ENCODE measurements around the gene CD59. TPM values are rescaled to one million over a fixed set of nuclear protein-coding genes. Genes with fewer than 3 reads are reported as not detected.

The CD59 gene
- total and polyA plus RNA-seq, 2 donors (not counting 3 experiments of a cell fraction or from before 2014, with no cell fraction given), result 992 to 1,084 TPM

GRCh38 chr11:33658195-33658900 lies 77.9 kb downstream of the CD59 start:
- BruUV-seq (replicated peaks), result no TSS peak
- Histone ChIP-seq H3K79me2 (ENCODE audit: control insufficient read depth, insufficient read depth, low read length) (no peaks in the 10 kb centered on the region), H3K27ac (ENCODE audit: insufficient read depth, low read depth, low read length) (no peak overlapping the region), H3K9ac (replicated peaks; ENCODE audit: extremely low read depth, insufficient read depth, low read length) (no peak overlapping the region), H3K4me2 (ENCODE audit: insufficient read depth, low read length) (no peak overlapping the region), H3K9me3 (replicated peaks; ENCODE audit: control insufficient read depth, insufficient read depth, low read length) (no peaks in the 10 kb centered on the region), H3K27me3 (ENCODE audit: control insufficient read depth in 2 of 2, insufficient read depth in 2 of 2, low read length in 2 of 2) (no peaks in the 10 kb centered on the region), H4K20me1 (replicated peaks; ENCODE audit: control insufficient read depth, extremely low read depth, insufficient read depth, low read length) (no peaks in the 10 kb centered on the region), H3K4me3 (replicated peaks in 1 of 3; ENCODE audit: insufficient read depth in 1 of 3, low read depth in 1 of 3, low read length in 3 of 3) (no peak overlapping the region), H2AFZ (ENCODE audit: low read depth, low read length) (no peak overlapping the region), H3K9me1 (replicated peaks; ENCODE audit: control insufficient read depth, extremely low read depth, insufficient read depth, low read length) (no peaks in the 10 kb centered on the region), H3K4me1 (ENCODE audit: control insufficient read depth, extremely low read depth, insufficient read depth, low read length) (no peaks in the 10 kb centered on the region), H3K36me3 (ENCODE audit: control insufficient read depth in 2 of 2, extremely low read depth in 1 of 2, insufficient read depth in 2 of 2, low read length in 2 of 2) (no peaks in the 10 kb centered on the region)
- no peak for FAIRE-seq
- dilution Hi-C loops (cut with MboI; ENCODE audit: extremely low pct_ligation_motif_present, low sequenced_read_pairs), result no loop called here
- ChIA-PET POLR2A (no interaction called here), CTCF (interaction anchor here (1.4 to 1.6 kb wide), 2 partner anchors 12 to 84 kb away, joined by 3 to 4 read pairs; no protein-coding TSS in a partner anchor)
- intact Hi-C loops (cut with micrococcal nuclease), result no loop called here
- no peak for TF ChIP-seq MAX (IDR thresholded peaks at IDR 0.05; ENCODE audit: insufficient read depth, insufficient read length)
- no peak for DNase-seq (ENCODE audit: low read depth, low spot score)

GRCh38 chr11:33657757-33658156 lies 78.5 kb downstream of the CD59 start:
- TF ChIP-seq MAX (IDR thresholded peaks at IDR 0.05; ENCODE audit: insufficient read depth, insufficient read length), result no peak
- TF ChIP-seq POLR2A (IDR thresholded peaks at IDR 0.05; ENCODE audit: low read depth, low read length), result no peak
- no peak for TF ChIP-seq MYC (IDR thresholded peaks at IDR 0.05; ENCODE audit: low read depth, low read length)
- no peak for TF ChIP-seq GATA2 (IDR thresholded peaks at IDR 0.05; ENCODE audit: insufficient read depth, insufficient read length, low read depth, low read length)
- TF ChIP-seq JUN (IDR thresholded peaks at IDR 0.05; ENCODE audit: borderline replicate concordance, insufficient read depth, insufficient read length, low read depth), result no peak
- TF ChIP-seq EZH2 (IDR thresholded peaks at IDR 0.05; ENCODE audit: borderline replicate concordance, low read depth, low read length, severe bottlenecking), result no peak
- TF ChIP-seq POLR2AphosphoS5 (IDR thresholded peaks at IDR 0.05; ENCODE audit: insufficient read depth, low read depth, low read length), result no peak
- no peak for TF ChIP-seq CTCF (IDR thresholded peaks at IDR 0.05; ENCODE audit: extremely low read depth in 1 of 2, insufficient read depth in 1 of 2, low read depth in 1 of 2, low read length in 2 of 2)
- TF ChIP-seq FOS (IDR thresholded peaks at IDR 0.05; ENCODE audit: borderline replicate concordance, insufficient read depth, low read length), result no peak
- H3K36me3 ChIP-seq (ENCODE audit: control insufficient read depth in 2 of 2, extremely low read depth in 1 of 2, insufficient read depth in 2 of 2, low read length in 2 of 2), result no peaks in the 10 kb centered on the region
- H3K9me1 ChIP-seq (replicated peaks; ENCODE audit: control insufficient read depth, extremely low read depth, insufficient read depth, low read length), result no peaks in the 10 kb centered on the region
- H3K9ac ChIP-seq (replicated peaks; ENCODE audit: extremely low read depth, insufficient read depth, low read length), result no peak overlapping the region
- no peak overlapping the region for H2AFZ ChIP-seq (ENCODE audit: low read depth, low read length)
- no peaks in the 10 kb centered on the region for H3K4me1 ChIP-seq (ENCODE audit: control insufficient read depth, extremely low read depth, insufficient read depth, low read length)
- H3K9me3 ChIP-seq (replicated peaks; ENCODE audit: control insufficient read depth, insufficient read depth, low read length), result no peaks in the 10 kb centered on the region
- H3K4me2 ChIP-seq (ENCODE audit: insufficient read depth, low read length), result no peak overlapping the region
- POLR2A ChIA-PET, result no interaction called here
- H3K4me3 ChIP-seq (replicated peaks in 1 of 3; ENCODE audit: insufficient read depth in 1 of 3, low read depth in 1 of 3, low read length in 3 of 3), result no peak overlapping the region
- intact Hi-C loops (cut with micrococcal nuclease), result no loop called here
- dilution Hi-C loops (cut with MboI; ENCODE audit: extremely low pct_ligation_motif_present, low sequenced_read_pairs), result no loop called here
- no peaks in the 10 kb centered on the region for H3K27me3 ChIP-seq (ENCODE audit: control insufficient read depth in 2 of 2, insufficient read depth in 2 of 2, low read length in 2 of 2)
- H4K20me1 ChIP-seq (replicated peaks; ENCODE audit: control insufficient read depth, extremely low read depth, insufficient read depth, low read length), result no peaks in the 10 kb centered on the region
- CTCF ChIA-PET, result interaction anchor here (1.4 to 1.6 kb wide), 2 partner anchors 12 to 85 kb away, joined by 3 to 4 read pairs; no protein-coding TSS in a partner anchor
- FAIRE-seq (no peak), DNase-seq (ENCODE audit: low read depth, low spot score) (no peak)
- H3K79me2 ChIP-seq (ENCODE audit: control insufficient read depth, insufficient read depth, low read length), result no peaks in the 10 kb centered on the region
- no peak overlapping the region for H3K27ac ChIP-seq (ENCODE audit: insufficient read depth, low read depth, low read length)
- no TSS peak for BruUV-seq (replicated peaks)

Data from endothelial cell of umbilical vein (primary cell).